Skeletal muscle tissue (tissue), 4 donors: Measurements from ENCODE around the gene ITGB3. TPM values are rescaled to one million over a fixed set of nuclear protein-coding genes. Genes with fewer than 3 reads are reported as not detected.
"Not testable (repeated sequence)": the region's sequence is repeated elsewhere in the genome, so short reads cannot be mapped to it uniquely, and the experiment has no call there.

Experiments used
- H3K27ac ChIP-seq: one replicate; pipeline ENCODE4 v1.7.0; 2013; ENCODE audit warnings: mild to moderate bottlenecking, low read depth, low read length, inconsistent platforms
- H3K27me3 ChIP-seq, 3 donors: one replicate each; pipeline ENCODE4 v1.7.0; 2013; ENCODE audit warnings: low read length in 3 of 3; ENCODE audit not compliant: control insufficient read depth in 3 of 3, insufficient read depth in 3 of 3
- H3K36me3 ChIP-seq, 3 donors: one replicate each; pipeline ENCODE4 v1.7.0; 2013; ENCODE audit warnings: low read length in 3 of 3; ENCODE audit not compliant: control insufficient read depth in 3 of 3, insufficient read depth in 3 of 3
- H3K4me1 ChIP-seq, 3 donors: one replicate each; pipeline ENCODE4 v1.7.0; 2013; ENCODE audit warnings: low read length in 3 of 3, mild to moderate bottlenecking in 3 of 3; ENCODE audit not compliant: control insufficient read depth in 3 of 3, insufficient read depth in 3 of 3
- H3K4me3 ChIP-seq, 3 donors: one replicate each; pipeline ENCODE4 v1.7.0; 2013; ENCODE audit warnings: low read length in 3 of 3
- H3K9ac ChIP-seq, 3 donors: one replicate each; pipeline ENCODE4 v1.7.0; 2013; ENCODE audit warnings: low read length in 3 of 3, mild to moderate bottlenecking in 3 of 3, moderate library complexity in 2 of 3, low read depth in 1 of 3
- H3K9me3 ChIP-seq, 3 donors: one replicate each; pipeline ENCODE4 v1.7.0; 2013; ENCODE audit warnings: low read length in 3 of 3; ENCODE audit not compliant: control insufficient read depth in 3 of 3
- total RNA-seq: library from RNA; depleted of rRNA; stranded (reverse); fragments of >200 nt; gene quantifications from one replicate; pipeline ENCODE4 v1.2.3, GENCODE V29; 2014
- donor health status: Osteomylitis.

ITGB3 gene
- total RNA-seq, 1 donor from 2014 or later, result 11.0 TPM

DNA sequence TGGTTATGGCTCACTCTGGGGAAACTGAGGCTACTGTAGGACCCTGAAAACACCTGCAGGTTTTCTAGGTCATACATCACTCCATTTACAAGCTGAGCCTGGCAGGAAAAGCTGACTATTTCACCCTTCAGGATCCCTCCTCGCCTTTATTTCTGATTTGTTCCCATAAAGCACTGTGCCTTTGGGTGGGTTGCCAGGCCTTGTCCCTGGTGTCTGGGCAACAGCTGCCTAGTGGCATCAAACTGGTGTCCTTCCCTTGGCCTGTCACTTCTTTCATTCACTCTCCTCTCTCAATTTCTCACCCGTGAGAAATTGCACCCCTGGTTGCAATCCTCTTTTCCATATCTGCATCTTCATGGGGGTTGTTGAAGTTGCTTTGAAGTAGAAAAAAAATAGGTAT lies 42.8 kb upstream of the ITGB3 start:
- Histone ChIP-seq H3K4me1 (peaks cover 8 to 12% (median 9%) of the 10 kb centered on the region in 3 donors), H3K9ac (no peak overlapping the region), H3K4me3 (no peak overlapping the region), H3K27ac (no peak overlapping the region), H3K9me3 (no peaks in the 10 kb centered on the region), H3K27me3 (no peaks in the 10 kb centered on the region), H3K36me3 (no peaks in the 10 kb centered on the region)

DNA sequence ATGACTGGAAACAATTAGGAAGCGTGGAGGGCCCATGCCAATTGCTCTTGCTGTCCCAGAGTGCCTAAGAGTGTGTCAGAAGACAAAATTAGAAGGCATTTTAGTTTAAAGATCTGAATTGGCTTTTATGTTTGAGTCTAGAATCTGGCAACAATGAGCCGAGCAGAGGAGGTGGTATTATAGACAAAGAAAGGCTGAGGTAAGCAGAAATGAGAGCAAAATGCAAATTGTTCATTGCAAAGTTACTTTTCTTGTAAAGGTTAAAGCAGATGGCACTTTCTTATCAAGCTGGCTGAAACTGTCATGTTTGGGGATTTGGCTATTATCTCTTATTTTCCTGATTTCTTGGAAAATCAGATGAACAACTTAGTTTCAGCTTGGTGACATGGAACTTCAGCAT lies 41.2 kb upstream of the ITGB3 start:
- Histone ChIP-seq H3K4me3 (no peak overlapping the region), H3K4me1 (peaks cover 7 to 10% (median 8%) of the 10 kb centered on the region in 3 donors), H3K27ac (no peak overlapping the region), H3K36me3 (no peaks in the 10 kb centered on the region), H3K9ac (no peak overlapping the region), H3K27me3 (no peaks in the 10 kb centered on the region), H3K9me3 (no peaks in the 10 kb centered on the region)

DNA sequence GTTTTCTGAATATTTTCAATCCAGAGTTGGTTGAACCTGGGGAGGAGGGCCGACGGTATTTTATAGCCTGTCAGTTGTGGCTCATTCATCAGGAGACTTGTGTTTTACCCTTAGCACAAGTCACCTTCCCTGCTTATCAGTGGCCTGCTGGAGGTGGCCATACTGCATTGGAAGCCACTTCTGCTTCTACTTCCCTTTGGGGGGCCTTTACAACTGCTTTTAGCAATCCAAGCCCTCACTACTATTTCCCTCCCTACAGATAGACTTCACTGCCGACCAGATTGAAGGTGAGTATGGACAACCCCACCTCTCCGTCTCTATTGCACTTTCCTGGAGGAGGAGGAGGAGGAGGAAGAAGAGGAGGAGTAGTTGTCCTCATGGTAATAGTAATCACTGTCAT lies 40.1 kb upstream of the ITGB3 start:
- Histone ChIP-seq H3K4me1 (peaks cover 7 to 10% (median 8%) of the 10 kb centered on the region in 3 donors), H3K27me3 (no peaks in the 10 kb centered on the region), H3K27ac (no peak overlapping the region), H3K9ac (no peak overlapping the region), H3K36me3 (no peaks in the 10 kb centered on the region), H3K9me3 (no peaks in the 10 kb centered on the region), H3K4me3 (no peak overlapping the region)

DNA sequence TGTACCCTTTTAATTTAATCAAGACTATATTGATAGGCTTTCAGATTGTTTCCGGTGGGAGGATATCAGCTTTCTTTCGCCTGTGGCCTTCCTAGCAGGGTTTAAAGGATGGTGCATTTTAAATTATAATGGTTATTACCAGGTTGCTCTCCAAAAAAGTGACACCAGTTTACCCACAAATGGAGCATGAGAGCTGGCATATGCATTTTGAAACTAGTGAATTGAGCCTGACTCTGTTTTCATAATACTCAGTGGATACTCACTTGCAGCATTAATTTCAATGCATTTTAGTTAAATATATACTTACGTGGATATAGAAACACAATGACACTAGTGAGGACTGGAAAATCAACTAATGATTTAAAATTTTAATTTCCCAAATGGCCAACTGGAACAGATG lies 38.7 kb upstream of the ITGB3 start:
- Histone ChIP-seq H3K4me3 (no peak overlapping the region), H3K9me3 (no peaks in the 10 kb centered on the region), H3K4me1 (peaks cover 6 to 12% (median 10%) of the 10 kb centered on the region in 3 donors), H3K27ac (no peak overlapping the region), H3K27me3 (no peaks in the 10 kb centered on the region), H3K36me3 (no peaks in the 10 kb centered on the region), H3K9ac (no peak overlapping the region)

DNA sequence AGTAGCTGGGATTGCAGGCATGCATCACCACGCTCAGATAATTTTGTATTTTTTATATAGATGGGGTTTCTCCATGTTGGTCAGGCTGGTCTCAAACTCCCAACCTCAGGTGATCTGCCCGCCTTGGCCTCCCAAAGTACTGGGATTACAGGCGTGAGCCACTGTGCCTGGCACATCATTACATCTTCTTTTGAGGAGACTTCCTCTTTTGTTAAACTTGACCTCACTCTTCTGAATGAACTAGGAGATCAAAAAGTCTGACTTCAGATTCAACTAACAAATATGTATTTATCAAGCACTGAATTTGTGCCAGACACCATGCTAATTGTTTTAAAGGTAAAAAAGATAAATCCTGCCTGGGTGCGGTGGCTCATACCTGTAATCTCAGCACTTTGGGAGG lies 36.8 kb upstream of the ITGB3 start:
- not testable (repeated sequence) for H3K9me3 ChIP-seq, H3K4me1 ChIP-seq, H3K9ac ChIP-seq, H3K27me3 ChIP-seq, H3K36me3 ChIP-seq, H3K27ac ChIP-seq, H3K4me3 ChIP-seq

DNA sequence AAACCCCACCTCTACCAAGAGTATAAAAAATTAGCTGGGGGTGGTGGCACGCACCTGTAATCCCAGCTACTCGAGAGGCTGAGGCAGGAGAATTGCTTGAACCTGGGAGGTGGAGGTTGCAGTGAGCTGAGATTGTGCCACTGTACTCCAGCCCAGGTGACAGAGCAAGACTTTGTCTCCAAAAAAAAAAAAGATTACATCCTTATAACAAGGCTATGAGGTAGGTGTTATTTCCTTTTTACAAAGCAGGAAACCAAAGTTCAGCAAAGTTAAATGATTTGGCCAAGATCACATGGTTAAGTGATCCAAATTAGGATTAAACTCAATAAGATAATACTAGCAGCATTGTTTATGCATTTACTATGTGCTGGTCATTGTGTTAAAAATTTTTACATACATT lies 36.3 kb upstream of the ITGB3 start:
- not testable (repeated sequence) for H3K9me3 ChIP-seq, H3K4me3 ChIP-seq, H3K27ac ChIP-seq, H3K27me3 ChIP-seq, H3K9ac ChIP-seq, H3K4me1 ChIP-seq, H3K36me3 ChIP-seq

DNA sequence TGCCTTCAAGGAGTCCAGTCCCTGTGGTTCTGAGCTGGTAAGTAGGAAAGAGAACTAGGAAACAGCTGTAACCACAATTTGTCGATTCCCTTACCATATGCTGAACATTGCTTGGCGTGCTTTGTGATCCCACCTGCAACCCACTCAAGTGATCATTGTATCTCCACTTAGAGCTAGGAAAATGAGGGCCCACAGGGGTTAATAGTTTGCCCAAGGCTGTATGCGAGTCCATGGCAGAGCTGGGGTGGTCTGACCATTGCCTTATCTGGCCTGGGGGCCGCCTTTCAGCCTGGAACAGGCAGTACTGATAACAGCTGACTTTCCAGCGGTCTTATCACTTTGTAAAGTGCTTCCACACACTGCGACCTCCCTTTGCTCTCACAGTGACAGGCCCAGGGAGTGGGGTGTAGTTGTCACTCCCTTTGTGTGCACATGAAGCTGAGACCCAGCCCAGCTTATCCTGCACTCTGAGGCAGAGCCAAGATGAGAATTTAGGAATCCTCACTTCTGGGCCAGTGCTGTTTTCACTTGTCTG lies 34.7 kb upstream of the ITGB3 start:
- H3K36me3 ChIP-seq, result no peaks in the 10 kb centered on the region
- H3K27ac ChIP-seq, result no peak overlapping the region
- no peaks in the 10 kb centered on the region for H3K9me3 ChIP-seq
- no peaks in the 10 kb centered on the region for H3K27me3 ChIP-seq
- peaks cover 3 to 16% (median 6%) of the 10 kb centered on the region in 3 donors for H3K4me1 ChIP-seq
- no peak overlapping the region for H3K4me3 ChIP-seq
- no peak overlapping the region for H3K9ac ChIP-seq

DNA sequence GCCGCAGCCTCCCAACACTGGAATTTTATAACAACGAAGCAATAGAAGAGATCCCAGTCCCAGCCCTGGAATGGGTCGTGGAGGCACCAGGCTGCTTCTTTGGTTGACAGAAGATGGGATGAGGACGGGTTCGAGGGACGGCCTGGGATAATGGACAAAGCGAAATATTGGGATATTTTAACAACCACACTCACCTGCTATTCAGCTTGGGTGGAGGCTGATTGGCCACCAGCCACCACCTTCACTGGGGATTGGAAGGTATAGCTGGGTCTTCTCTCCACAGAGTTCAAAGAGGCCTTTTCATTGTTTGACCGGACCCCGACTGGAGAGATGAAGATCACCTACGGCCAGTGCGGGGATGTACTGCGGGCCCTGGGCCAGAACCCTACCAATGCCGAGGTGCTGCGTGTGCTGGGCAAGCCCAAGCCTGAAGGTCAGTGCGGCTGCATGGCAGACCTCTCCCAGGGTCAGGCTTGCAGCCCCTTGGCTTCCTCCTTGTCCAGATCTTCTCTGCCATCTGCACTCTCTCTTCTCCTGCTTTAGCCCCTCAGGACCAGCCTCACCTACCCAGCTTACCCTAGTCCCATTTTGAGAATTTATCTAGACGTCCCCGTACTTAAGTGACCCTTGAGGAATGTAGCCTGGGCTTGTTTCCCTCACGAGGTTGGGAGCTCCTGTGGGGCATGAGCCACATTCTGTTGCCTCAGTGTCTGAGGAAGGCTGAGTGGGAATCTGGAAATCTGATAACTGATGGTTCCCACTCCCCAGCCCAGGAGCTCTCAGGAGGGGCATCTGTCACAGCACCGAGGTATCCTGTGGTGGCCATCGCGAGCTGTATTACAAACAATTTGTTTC lies 33.8 kb upstream of the ITGB3 start:
- no peak overlapping the region for H3K9ac ChIP-seq
- H3K36me3 ChIP-seq, result no peaks in the 10 kb centered on the region
- H3K27me3 ChIP-seq, result no peaks in the 10 kb centered on the region
- H3K27ac ChIP-seq, result no peak overlapping the region
- H3K9me3 ChIP-seq, result no peaks in the 10 kb centered on the region
- H3K4me1 ChIP-seq, result peaks cover 7 to 22% (median 11%) of the 10 kb centered on the region in 3 donors
- no peak overlapping the region for H3K4me3 ChIP-seq

DNA sequence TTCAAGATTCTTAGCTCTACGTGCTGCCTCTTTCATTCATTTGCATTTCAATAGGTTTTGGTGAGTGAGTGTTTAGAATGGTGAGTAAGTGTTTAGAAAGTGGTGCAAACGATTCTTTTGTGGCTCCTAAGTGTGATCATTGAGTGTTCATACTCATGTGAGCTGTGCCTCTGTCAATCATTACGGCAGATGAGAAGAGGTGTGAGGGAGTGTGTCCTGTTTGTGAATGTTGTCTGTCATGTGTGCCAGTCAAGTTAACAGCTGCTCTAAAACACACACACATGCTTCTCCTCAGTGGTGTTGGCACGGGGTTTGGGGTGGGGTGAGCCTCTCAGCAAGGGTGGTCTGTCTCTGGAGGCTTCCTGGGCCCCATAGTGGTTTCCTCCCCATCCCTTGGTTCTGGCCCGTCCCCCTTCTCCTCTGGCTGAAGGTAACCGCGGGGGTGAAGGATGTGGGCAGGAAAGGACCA lies 33.1 kb upstream of the ITGB3 start:
- no peaks in the 10 kb centered on the region for H3K27me3 ChIP-seq
- no peak overlapping the region for H3K27ac ChIP-seq
- no peak overlapping the region for H3K9ac ChIP-seq
- no peaks in the 10 kb centered on the region for H3K36me3 ChIP-seq
- peaks cover 12 to 25% (median 14%) of the 10 kb centered on the region in 3 donors for H3K4me1 ChIP-seq
- no peak overlapping the region for H3K4me3 ChIP-seq
- no peaks in the 10 kb centered on the region for H3K9me3 ChIP-seq

DNA sequence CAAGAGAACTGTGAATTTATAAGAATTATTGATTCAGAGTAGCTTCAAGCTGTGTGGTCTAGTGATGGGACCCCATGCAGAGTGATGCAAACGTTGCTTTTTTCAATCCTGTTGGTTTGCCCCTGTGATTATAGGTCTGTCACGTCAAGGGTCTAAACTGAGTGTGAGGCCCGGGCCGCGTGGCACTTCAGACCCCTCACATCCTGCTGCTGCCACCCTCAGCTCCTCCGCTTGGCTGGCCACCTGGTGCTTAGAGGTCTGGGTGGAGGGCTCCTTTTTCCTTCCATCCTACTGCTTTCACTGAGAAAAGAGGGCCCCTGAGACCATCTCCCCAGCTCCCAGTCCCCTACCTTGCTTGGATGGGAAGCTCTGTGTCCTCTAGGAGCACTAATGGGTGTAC lies 32.5 kb upstream of the ITGB3 start:
- H3K4me1 ChIP-seq, result peaks cover 13 to 25% (median 15%) of the 10 kb centered on the region in 3 donors
- no peak overlapping the region for H3K27ac ChIP-seq
- no peak overlapping the region for H3K9ac ChIP-seq
- H3K4me3 ChIP-seq, result no peak overlapping the region
- H3K36me3 ChIP-seq, result no peaks in the 10 kb centered on the region
- no peaks in the 10 kb centered on the region for H3K27me3 ChIP-seq
- no peaks in the 10 kb centered on the region for H3K9me3 ChIP-seq
